Measurements from ENCODE around the gene HHIPL2. TPM values are rescaled to one million over a fixed set of nuclear protein-coding genes. Genes with fewer than 3 reads are reported as not detected.
"Not testable (repeated sequence)": the region's sequence is repeated elsewhere in the genome, so short reads cannot be mapped to it uniquely, and the experiment has no call there.

HHIPL2 gene
- total and polyA plus RNA-seq, 3 donors from 2014 or later = 5.9 to 16.2 (median 6.0) TPM

- no peak overlapping the region for H3K27ac ChIP-seq
- H3K9me3 ChIP-seq = no peaks in the 10 kb centered on the region
- intact Hi-C loops (cut with DNase I; ENCODE audit: low total_unique reads) = no loop called here
- H3K27me3 ChIP-seq = no peaks in the 10 kb centered on the region
- no peak for DNase-seq
- WGBS, 2 donors = 79 to 93% methylated on average over 2 of the region's 2 CpGs
- H3K4me1 ChIP-seq = no peaks in the 10 kb centered on the region
- no peak overlapping the region for H3K4me3 ChIP-seq
- no peaks in the 10 kb centered on the region for H3K36me3 ChIP-seq (ENCODE audit: low read depth, missing control alignments)
- TF ChIP-seq CTCF (IDR thresholded peaks at IDR 0.05) (no peak), POLR2A (IDR thresholded peaks at IDR 0.05) (no peak)
Observed at GRCh38 chr1:222525951-222526350, 22.0 kb downstream of the HHIPL2 start.

- no peaks in the 10 kb centered on the region for H3K36me3 ChIP-seq (ENCODE audit: low read depth, missing control alignments)
- H3K27me3 ChIP-seq = no peaks in the 10 kb centered on the region
- intact Hi-C loops (cut with DNase I; ENCODE audit: low total_unique reads) = no loop called here
- DNase-seq = no peak
- H3K27ac ChIP-seq = no peak overlapping the region
- no peaks in the 10 kb centered on the region for H3K9me3 ChIP-seq
- WGBS, 2 donors = 75 to 81% methylated on average over 3 of the region's 3 CpGs
- TF ChIP-seq POLR2A (IDR thresholded peaks at IDR 0.05) (no peak), CTCF (IDR thresholded peaks at IDR 0.05) (no peak)
- no peaks in the 10 kb centered on the region for H3K4me1 ChIP-seq
- H3K4me3 ChIP-seq = no peak overlapping the region
Observed at GRCh38 chr1:222523852-222524251, 24.1 kb downstream of the HHIPL2 start.

GRCh38 chr1:222522105-222522915 is 25.6 kb downstream of the HHIPL2 start:
- intact Hi-C loops (cut with DNase I; ENCODE audit: low total_unique reads) = no loop called here
- Histone ChIP-seq H3K27me3 (no peaks in the 10 kb centered on the region), H3K4me1 (no peaks in the 10 kb centered on the region), H3K4me3 (no peak overlapping the region), H3K9me3 (no peaks in the 10 kb centered on the region), H3K27ac (no peak overlapping the region), H3K36me3 (ENCODE audit: low read depth, missing control alignments) (no peaks in the 10 kb centered on the region)
- TF ChIP-seq POLR2A (IDR thresholded peaks at IDR 0.05) (no peak), CTCF (IDR thresholded peaks at IDR 0.05) (no peak)
- WGBS, 2 donors = 88 to 90% methylated on average over 8 of the region's 8 CpGs
- no peak for DNase-seq

GRCh38 chr1:222521299-222522104 is 26.4 kb downstream of the HHIPL2 start:
- DNase-seq = no peak

GRCh38 chr1:222489496-222489895 is 58.4 kb downstream of the HHIPL2 start:
- 95% methylated on average over 3 to 4 of the region's 5 CpGs for WGBS, 2 donors

More at GRCh38 chr1:222521299-222522104, 26.4 kb downstream of the HHIPL2 start:
- Histone ChIP-seq H3K27ac (no peak overlapping the region), H3K27me3 (no peaks in the 10 kb centered on the region), H3K9me3 (no peaks in the 10 kb centered on the region), H3K36me3 (ENCODE audit: low read depth, missing control alignments) (no peaks in the 10 kb centered on the region), H3K4me3 (no peak overlapping the region), H3K4me1 (no peaks in the 10 kb centered on the region)
- TF ChIP-seq POLR2A (IDR thresholded peaks at IDR 0.05) = no peak
- TF ChIP-seq CTCF (IDR thresholded peaks at IDR 0.05) = no peak
- WGBS, 2 donors = 82 to 83% methylated on average over 7 of the region's 7 CpGs
- intact Hi-C loops (cut with DNase I; ENCODE audit: low total_unique reads) = no loop called here

GRCh38 chr1:222487774-222488173 is 60.1 kb downstream of the HHIPL2 start:
- H3K4me3 ChIP-seq; H3K36me3 ChIP-seq (ENCODE audit: low read depth, missing control alignments); DNase-seq; H3K27ac ChIP-seq; H3K27me3 ChIP-seq; intact Hi-C loops (cut with DNase I; ENCODE audit: low total_unique reads); H3K9me3 ChIP-seq; H3K4me1 ChIP-seq: not testable (repeated sequence)
- WGBS, 2 donors = no CpG with 5 or more reads among the region's 27 CpGs

More at GRCh38 chr1:222489496-222489895, 58.4 kb downstream of the HHIPL2 start:
- H3K9me3 ChIP-seq; intact Hi-C loops (cut with DNase I; ENCODE audit: low total_unique reads); H3K27ac ChIP-seq; H3K27me3 ChIP-seq; H3K36me3 ChIP-seq (ENCODE audit: low read depth, missing control alignments); DNase-seq; H3K4me3 ChIP-seq; H3K4me1 ChIP-seq: not testable (repeated sequence)

- H3K27ac ChIP-seq = not testable (repeated sequence)
Observed at GRCh38 chr1:222484005-222484404, 63.9 kb downstream of the HHIPL2 start.

GRCh38 chr1:222479567-222479966 is 68.3 kb downstream of the HHIPL2 start:
- WGBS, 2 donors = 53 to 81% methylated on average over 5 to 7 of the region's 7 CpGs

More at GRCh38 chr1:222484005-222484404, 63.9 kb downstream of the HHIPL2 start:
- H3K27me3 ChIP-seq; H3K36me3 ChIP-seq (ENCODE audit: low read depth, missing control alignments); H3K4me1 ChIP-seq; intact Hi-C loops (cut with DNase I; ENCODE audit: low total_unique reads); H3K4me3 ChIP-seq; H3K9me3 ChIP-seq; DNase-seq: not testable (repeated sequence)
- 50 to 84% methylated on average over 2 to 4 of the region's 4 CpGs for WGBS, 2 donors

More at GRCh38 chr1:222479567-222479966, 68.3 kb downstream of the HHIPL2 start:
- H3K27me3 ChIP-seq; DNase-seq; H3K4me3 ChIP-seq; H3K36me3 ChIP-seq (ENCODE audit: low read depth, missing control alignments); H3K9me3 ChIP-seq; intact Hi-C loops (cut with DNase I; ENCODE audit: low total_unique reads); H3K27ac ChIP-seq; H3K4me1 ChIP-seq: not testable (repeated sequence)
